GM21737 (cell line): ENCODE results near the gene ECD.

Experiments used
- ATAC-seq: cut with Tn5 transposase; IDR thresholded peaks from one replicate; pipeline ENCODE4 v1.9.1; 2021; ENCODE audit warnings: mild to moderate bottlenecking, moderate library complexity; ENCODE audit not compliant: unreplicated experiment

ECD gene

GRCh38 chr10:73099141-73099540 lies 68.7 kb downstream of the ECD start:
- no peak for ATAC-seq

- ATAC-seq = peak; percentile 2
Observed at GRCh38 chr10:73097305-73097670, 70.5 kb downstream of the ECD start.

- peak; percentile 85 for ATAC-seq
Observed at GRCh38 chr10:73096449-73097304, 71.1 kb downstream of the ECD start, which contains the start of gene P4HA1. TSS of gene P4HA1 (minus strand) at chr10:73096866. CDS start at chr10:73074883, 21,983 bp downstream.

DNA sequence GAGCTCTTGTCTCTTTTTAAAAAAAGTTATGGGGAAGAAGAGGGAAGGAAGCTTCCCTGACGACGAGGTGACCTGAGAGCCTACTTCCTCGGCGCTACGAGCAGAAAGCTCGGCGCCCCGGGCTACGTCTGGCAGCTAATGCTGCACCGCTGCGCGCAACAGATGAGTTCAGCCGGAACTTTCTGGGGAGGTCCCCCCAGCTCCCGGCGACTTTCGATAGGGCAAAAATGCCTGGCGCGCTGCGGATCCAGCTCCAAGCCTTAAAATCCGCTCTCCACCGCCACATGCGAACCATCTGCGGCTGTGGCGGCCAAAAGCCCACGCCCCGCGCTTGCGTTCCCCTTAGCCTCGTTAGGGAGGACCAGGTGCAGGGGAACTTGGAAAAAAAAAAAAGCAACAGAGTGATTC lies 71.8 kb downstream of the ECD start:
- peak; percentile 29 for ATAC-seq

DNA sequence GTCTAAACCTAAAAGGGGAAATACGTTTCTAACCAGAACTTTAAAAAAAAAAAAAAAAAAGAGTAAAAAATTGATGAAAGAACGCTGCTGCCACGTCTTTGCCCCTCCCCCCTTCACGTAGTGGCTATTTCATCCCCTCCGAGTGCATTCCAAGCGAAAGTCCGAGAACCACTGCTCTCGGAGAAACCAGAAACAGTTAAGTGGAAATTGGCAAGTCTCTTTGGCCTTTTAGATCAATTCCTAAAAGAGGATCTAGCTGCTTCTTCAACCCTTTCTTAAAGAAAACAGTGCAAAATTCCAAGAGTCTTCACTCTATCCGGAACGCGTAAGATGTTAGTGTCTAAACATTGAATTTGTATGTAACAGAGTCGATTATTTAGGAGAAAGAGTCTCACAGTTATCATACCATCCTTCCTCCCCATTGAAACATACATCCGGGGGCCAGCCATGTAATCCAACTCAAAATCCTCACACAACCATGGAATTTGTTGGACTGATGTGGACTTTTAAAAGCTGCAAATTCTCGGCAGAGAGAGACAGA lies 72.3 kb downstream of the ECD start:
- ATAC-seq = no peak

DNA sequence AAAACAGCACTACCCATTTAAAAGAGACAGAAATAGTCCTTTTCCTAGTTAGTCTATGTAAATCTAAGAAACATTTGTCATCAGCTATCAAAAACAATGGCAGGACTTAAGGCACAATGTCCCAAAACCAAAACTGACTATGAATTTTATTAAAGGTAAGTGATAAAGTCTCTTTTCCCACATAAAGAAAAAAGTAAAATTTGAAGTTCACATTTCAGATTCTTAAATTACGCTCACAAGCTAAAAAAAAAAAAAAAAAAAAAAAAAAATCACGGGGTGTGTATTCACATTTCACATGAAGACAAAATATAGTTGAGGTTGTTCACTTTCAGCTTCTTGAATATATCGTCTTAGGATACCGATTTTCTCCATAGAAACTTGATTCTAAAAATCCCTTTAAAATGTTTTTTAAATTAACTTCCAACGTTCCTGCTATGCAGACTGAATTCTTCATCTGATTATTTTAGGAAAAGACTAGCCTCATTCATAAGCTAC lies 72.8 kb downstream of the ECD start:
- no peak for ATAC-seq

DNA sequence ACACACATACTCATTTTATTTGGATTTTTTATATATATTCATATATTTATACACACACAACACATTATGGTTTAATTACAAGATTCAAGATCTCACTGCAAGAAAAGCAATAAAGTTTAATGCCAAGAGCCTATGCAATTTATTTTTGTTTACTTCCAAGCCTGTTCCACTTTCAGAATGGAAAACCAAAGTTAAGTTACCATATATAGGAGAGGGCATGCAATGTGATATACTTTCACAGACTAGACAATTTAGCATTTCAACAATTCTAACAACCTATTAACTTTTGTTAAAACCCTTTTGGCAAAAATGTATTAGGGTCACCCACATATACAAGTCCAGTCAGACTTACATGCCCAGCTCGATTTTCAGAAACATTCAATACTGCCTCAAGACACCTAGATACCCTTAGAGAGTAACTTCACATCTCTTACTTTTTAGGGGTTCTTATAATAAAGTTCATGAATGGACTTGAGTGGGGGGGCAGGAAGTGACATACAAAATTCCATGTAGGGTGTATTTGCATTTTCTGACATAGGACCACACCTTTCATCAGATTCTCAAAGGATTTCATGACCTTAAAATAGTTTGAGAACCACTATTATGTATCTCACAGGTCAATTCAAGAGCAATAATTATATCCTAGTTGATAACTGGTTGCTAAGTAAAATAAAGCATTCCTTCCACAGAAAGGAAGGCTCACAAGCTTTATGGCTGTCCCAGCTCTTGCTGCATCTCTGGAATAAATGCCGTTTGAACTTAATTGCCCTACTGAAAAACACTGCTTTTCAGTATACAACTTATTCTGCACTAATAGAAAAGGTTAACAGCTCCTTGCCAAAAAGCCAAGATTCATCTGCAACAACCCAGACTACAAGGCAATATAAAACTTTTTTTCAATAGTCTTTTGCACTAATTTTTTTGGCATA lies 73.6 kb downstream of the ECD start:
- ATAC-seq = no peak

- no peak for ATAC-seq
Observed at GRCh38 chr10:73092830-73093229, 75.0 kb downstream of the ECD start.

- ATAC-seq = no peak
Observed at GRCh38 chr10:73088304-73088703, 79.5 kb downstream of the ECD start.

- no peak for ATAC-seq
Observed at GRCh38 chr10:73086816-73087215, 81.0 kb downstream of the ECD start.

- ATAC-seq = no peak
Observed at GRCh38 chr10:73084209-73084608, 83.6 kb downstream of the ECD start.
